Lower leg skin (tissue), 4 donors: Measurements from ENCODE around the gene ATXN2L. TPM values are rescaled to one million over a fixed set of nuclear protein-coding genes. Genes with fewer than 3 reads are reported as not detected.

Source experiments
- DNase-seq, 2 donors: peaks; one replicate each; pipeline ENCODE4 v3.0.0-alpha.2; 2019; ENCODE audit warnings: low spot score in 2 of 2
- H3K4me3 ChIP-seq: fragments of 200-600 bp; sonication (generic); 2 replicates; pipeline ENCODE4 v1.5.1; 2017; ENCODE audit warnings: mild to moderate bottlenecking, low read depth; ENCODE audit not compliant: poor library complexity, severe bottlenecking
- POLR2A ChIP-seq, 2 donors: fragments of 450-650 bp; IDR thresholded peaks; one replicate each; pipeline ENCODE4 v1.6.1; 2016 to 2017; ENCODE audit warnings: antibody characterized with exemption in 2 of 2, mild to moderate bottlenecking in 1 of 2, moderate library complexity in 1 of 2
- WGBS, 2 donors: methylation state at CpG; one replicate each; pipeline ENCODE4 v1.1.5; 2018; 5-methylcytosine and 5-hydroxymethylcytosine counted together
- intact Hi-C: fragments of 100-400 bp; cut with DNase I; formaldehyde crosslinking; loops from one replicate; pipeline ENCODE4 v1.15.0; 2023; ENCODE audit warnings: low total_unique reads
- total RNA-seq, 4 donors: library from RNA; depleted of rRNA; stranded (reverse); fragments of >200 nt; gene quantifications; one replicate each; pipeline ENCODE4 v1.1.0, GENCODE V29; 2016
- TF ChIP-seq, protein P1 (sequence below), 3 donors: fragments of 450-650 bp; IDR thresholded peaks; one replicate each; pipeline ENCODE4 v1.5.1; 2016; ENCODE audit warnings: antibody characterized with exemption in 3 of 3, mild to moderate bottlenecking in 3 of 3, moderate library complexity in 2 of 3

ATXN2L gene
- total RNA-seq, 4 donors from 2014 or later: 54.8 to 152 (median 66.5) TPM

DNA sequence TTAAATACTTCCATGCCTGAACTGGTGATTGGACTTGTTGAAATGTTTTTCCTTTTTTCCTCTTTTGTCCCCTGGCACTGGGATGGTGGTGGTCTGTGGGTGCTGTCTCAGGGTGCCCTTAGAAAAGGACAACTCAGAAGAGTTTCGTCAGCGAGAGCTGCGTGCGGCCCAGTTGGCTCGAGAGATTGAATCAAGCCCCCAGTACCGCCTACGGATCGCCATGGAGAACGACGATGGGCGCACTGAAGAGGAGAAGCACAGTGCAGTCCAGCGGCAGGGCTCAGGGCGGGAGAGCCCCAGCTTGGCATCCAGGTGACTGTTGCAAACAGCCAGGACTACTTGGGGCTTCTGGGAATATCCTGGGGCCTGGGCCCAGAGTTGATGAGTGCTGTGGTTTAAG lies 6.9 kb downstream of the ATXN2L start:
- H3K4me3 ChIP-seq: no peak overlapping the region
- TF ChIP-seq POLR2A (IDR thresholded peaks at IDR 0.05): no peak
- TF ChIP-seq, protein P1, sequence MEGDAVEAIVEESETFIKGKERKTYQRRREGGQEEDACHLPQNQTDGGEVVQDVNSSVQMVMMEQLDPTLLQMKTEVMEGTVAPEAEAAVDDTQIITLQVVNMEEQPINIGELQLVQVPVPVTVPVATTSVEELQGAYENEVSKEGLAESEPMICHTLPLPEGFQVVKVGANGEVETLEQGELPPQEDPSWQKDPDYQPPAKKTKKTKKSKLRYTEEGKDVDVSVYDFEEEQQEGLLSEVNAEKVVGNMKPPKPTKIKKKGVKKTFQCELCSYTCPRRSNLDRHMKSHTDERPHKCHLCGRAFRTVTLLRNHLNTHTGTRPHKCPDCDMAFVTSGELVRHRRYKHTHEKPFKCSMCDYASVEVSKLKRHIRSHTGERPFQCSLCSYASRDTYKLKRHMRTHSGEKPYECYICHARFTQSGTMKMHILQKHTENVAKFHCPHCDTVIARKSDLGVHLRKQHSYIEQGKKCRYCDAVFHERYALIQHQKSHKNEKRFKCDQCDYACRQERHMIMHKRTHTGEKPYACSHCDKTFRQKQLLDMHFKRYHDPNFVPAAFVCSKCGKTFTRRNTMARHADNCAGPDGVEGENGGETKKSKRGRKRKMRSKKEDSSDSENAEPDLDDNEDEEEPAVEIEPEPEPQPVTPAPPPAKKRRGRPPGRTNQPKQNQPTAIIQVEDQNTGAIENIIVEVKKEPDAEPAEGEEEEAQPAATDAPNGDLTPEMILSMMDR (IDR thresholded peaks at IDR 0.05): no peak
- DNase-seq: no peak
- intact Hi-C loops: no loop called here
- 93 to 95% methylated on average over 13 of the region's 13 CpGs for WGBS, 2 donors

DNA sequence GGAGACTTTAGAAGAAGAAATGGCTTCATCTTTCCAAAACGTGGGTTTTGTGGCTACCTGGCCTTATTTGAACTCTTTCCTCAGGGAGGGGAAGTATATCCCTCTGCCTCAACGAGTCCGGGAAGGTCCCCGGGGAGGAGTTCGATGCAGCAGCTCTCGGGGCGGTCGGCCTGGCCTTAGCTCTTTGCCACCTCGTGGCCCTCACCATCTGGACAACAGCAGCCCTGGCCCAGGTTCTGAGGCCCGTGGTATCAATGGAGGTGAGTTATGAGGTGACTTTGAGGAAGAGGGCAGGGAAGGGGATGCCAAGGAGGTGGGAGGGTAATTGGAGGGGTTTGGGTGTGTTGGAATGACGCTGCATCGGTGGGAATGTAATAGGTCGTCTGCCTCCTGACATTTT lies 7.7 kb downstream of the ATXN2L start:
- 89 to 91% methylated on average over 13 of the region's 13 CpGs for WGBS, 2 donors
- no peak for DNase-seq
- H3K4me3 ChIP-seq: no peak overlapping the region
- intact Hi-C loops: no loop called here
- TF ChIP-seq, protein P1 (IDR thresholded peaks at IDR 0.05): no peak
- TF ChIP-seq POLR2A (IDR thresholded peaks at IDR 0.05): no peak

DNA sequence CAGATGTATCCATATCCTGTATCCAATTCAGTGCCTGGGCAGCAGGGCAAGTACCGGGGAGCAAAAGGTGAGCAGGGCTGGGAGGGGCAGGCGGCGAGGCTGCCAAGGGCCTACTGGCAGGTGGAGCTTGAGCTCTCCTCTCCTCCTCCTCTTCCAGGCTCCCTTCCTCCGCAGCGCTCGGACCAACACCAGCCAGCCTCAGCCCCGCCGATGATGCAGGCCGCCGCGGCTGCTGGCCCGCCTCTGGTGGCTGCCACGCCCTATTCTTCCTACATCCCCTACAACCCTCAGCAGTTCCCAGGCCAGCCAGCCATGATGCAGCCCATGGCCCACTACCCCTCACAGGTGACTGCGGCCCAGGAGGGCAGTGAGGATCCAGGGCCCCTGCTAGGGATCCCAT lies 11.6 kb downstream of the ATXN2L start:
- no peak for DNase-seq
- H3K4me3 ChIP-seq: no peak overlapping the region
- TF ChIP-seq POLR2A (IDR thresholded peaks at IDR 0.05): no peak
- TF ChIP-seq, protein P1 (IDR thresholded peaks at IDR 0.05): no peak
- 80 to 92% methylated on average over 13 to 14 of the region's 14 CpGs for WGBS, 2 donors
- intact Hi-C loops: no loop called here

DNA sequence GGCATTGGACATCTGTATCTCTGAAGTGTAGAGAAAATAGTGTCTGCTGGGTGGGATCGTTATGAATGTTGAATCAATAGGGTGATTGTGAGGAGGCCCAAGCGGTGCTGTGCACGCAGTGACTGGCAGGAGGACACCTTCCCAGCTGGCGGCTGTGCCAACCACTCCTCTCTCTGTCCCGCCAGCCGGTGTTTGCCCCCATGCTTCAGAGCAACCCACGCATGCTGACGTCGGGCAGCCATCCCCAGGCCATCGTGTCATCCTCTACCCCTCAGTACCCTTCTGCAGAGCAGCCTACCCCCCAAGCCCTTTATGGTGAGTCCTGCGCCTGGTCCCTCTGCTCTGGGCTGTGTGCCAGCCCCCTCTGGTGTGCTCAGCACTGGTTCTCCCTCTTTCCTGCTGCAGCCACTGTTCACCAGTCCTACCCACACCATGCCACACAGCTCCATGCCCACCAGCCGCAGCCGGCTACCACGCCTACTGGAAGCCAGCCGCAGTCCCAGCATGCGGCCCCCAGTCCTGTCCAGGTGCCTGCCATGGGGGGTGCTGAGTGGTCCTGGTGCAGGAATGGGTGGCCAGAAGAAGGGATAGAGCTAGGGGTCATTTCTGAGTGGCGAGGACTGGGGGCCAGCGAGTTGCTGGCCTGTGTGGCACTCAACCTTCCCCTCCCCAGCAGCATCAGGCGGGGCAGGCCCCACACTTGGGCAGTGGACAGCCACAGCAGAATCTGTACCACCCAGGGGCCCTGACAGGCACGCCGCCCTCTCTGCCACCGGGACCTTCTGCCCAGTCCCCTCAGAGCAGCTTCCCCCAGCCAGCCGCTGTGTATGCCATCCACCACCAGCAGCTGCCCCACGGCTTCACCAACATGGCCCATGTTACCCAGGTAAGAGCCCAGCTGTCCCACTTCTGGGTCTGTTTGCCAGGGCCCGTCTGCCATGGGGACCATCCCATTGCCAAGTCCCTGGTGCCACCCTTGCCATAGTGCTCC lies 12.4 kb downstream of the ATXN2L start:
- intact Hi-C loops: no loop called here
- 89 to 93% methylated on average over 24 to 25 of the region's 25 CpGs for WGBS, 2 donors
- no peak for TF ChIP-seq POLR2A (IDR thresholded peaks at IDR 0.05)
- TF ChIP-seq, protein P1 (IDR thresholded peaks at IDR 0.05): no peak
- no peak for DNase-seq
- H3K4me3 ChIP-seq: no peak overlapping the region

DNA sequence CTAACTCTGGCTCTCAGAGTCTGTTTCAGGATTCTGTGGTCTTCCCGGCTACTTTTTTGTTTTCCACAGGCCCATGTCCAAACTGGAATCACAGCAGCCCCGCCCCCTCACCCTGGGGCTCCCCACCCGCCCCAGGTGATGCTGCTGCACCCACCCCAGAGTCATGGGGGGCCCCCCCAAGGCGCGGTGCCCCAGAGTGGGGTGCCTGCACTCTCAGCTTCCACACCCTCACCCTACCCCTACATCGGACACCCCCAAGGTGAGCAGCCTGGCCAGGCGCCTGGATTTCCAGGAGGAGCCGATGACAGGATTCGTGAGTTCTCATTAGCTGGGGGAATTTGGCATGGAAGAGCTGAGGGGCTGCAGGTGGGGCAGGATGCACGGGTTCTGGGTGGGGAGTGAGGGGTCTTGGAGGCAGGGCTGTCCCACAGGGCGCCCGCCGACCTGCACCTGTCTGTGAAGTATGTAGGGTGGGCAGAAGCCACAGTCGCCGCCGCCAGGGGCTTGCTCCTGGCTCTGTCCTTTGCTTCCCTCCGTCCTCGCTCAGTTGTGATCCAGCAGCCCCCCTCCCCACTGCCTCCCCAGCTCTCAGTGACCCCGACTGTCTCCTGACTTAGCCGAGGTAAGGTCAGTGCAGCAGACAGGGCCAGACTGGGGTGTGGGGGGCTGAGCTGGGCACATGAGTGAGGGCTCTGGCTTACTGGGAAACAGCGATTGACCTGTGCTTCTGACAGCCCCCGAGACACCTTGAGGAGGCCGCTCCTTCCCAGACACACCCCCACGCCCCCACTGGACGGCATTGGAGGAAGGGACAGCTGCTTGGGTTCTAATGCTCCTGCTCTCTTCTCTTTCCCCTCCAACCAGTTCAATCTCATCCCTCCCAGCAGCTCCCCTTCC lies 13.3 kb downstream of the ATXN2L start:
- no peak overlapping the region for H3K4me3 ChIP-seq
- no peak for DNase-seq
- TF ChIP-seq POLR2A (IDR thresholded peaks at IDR 0.05): no peak
- TF ChIP-seq, protein P1 (IDR thresholded peaks at IDR 0.05): no peak
- intact Hi-C loops: no loop called here
- 92 to 96% methylated on average over 25 of the region's 25 CpGs for WGBS, 2 donors
